Esophagus squamous epithelium (tissue), 5 donors: ENCODE data around the gene LHB. TPM values are rescaled to one million over a fixed set of nuclear protein-coding genes. Genes with fewer than 3 reads are reported as not detected.
A peak's percentile ranks its signal among the peaks of the same experiment; 100 is the strongest.
"Not testable (repeated sequence)": the region's sequence is repeated elsewhere in the genome, so short reads cannot be mapped to it uniquely, and the experiment has no call there.

Experiments
- DNase-seq: peaks from one replicate; lab custom pipeline; 2025; lab: John Stamatoyannopoulos, UW
- H3K27ac ChIP-seq, 4 donors: fragments of 200-600 bp; sonication (generic); one replicate each; pipeline ENCODE4 v1.5.1; 2016 to 2019; ENCODE audit warnings: mild to moderate bottlenecking in 1 of 4
- H3K27me3 ChIP-seq, 4 donors: fragments of 200-600 bp; sonication (generic); 1 replicate in 3 of 4; 2 replicates in 1 of 4; pipeline versions ENCODE4 v1.5.1 to v1.6.0; 2017 to 2021; ENCODE audit warnings: antibody characterized with exemption in 1 of 4
- H3K36me3 ChIP-seq, 3 donors: fragments of 200-600 bp; sonication (generic); one replicate each; pipeline ENCODE4 v1.5.1; 2016 to 2019
- H3K4me1 ChIP-seq, 3 donors: fragments of 200-600 bp; sonication (generic); one replicate each; pipeline ENCODE4 v1.5.1; 2017 to 2019
- H3K4me3 ChIP-seq, 4 donors: fragments of 200-600 bp; sonication (generic); 1 replicate in 3 of 4; 2 replicates in 1 of 4; pipeline ENCODE4 v1.5.1; 2016 to 2019; ENCODE audit warnings: mild to moderate bottlenecking in 2 of 4, moderate library complexity in 1 of 4
- H3K9me3 ChIP-seq, 3 donors: fragments of 200-600 bp; sonication (generic); one replicate each; pipeline ENCODE4 v1.5.1; 2016 to 2019
- CTCF ChIP-seq, 6 experiments: fragments of 450-650 bp in 4 of 6; fragments of 200-600 bp in 2 of 6; sonication (generic) in 2 of 6; IDR thresholded peaks; one replicate each; pipeline ENCODE4 v1.5.1; 2016 to 2019; ENCODE audit warnings: antibody characterized with exemption in 6 of 6, mild to moderate bottlenecking in 4 of 6, moderate library complexity in 4 of 6
- WGBS, 2 donors: methylation state at CpG; one replicate each; pipeline ENCODE4 v1.1.5; 2018; 5-methylcytosine and 5-hydroxymethylcytosine counted together
- intact Hi-C: fragments of 100-400 bp; cut with DNase I; formaldehyde crosslinking; loops from one replicate; pipeline ENCODE4 v1.15.0; 2022
- total RNA-seq, 4 donors: library from RNA; depleted of rRNA; stranded (reverse); fragments of >200 nt; gene quantifications; one replicate each; pipeline ENCODE4 v1.1.0, GENCODE V29; 2016
- donor health status: DM: yes; HTN: yes; CAD: no.

The LHB gene
- total RNA-seq, 4 donors from 2014 or later: not detected

- TF ChIP-seq CTCF (IDR thresholded peaks at IDR 0.05): peak in 5 of 6 experiments; percentile 26 to 56 (median 28)
- H3K4me3 ChIP-seq, H3K27me3 ChIP-seq, H3K9me3 ChIP-seq, intact Hi-C loops, H3K36me3 ChIP-seq, H3K4me1 ChIP-seq, DNase-seq, H3K27ac ChIP-seq: not testable (repeated sequence)
- WGBS, 2 donors: 44 to 73% methylated on average over 11 to 18 of the region's 18 CpGs
These were observed 19.9 kb upstream of the LHB start, which contains the start of gene CGB1 for GRCh38 chr19:49036815-49037214. TSS of gene CGB1 (minus strand) at chr19:49036895. CDS start at chr19:49036711, 184 bp downstream.

- H3K36me3 ChIP-seq, H3K4me3 ChIP-seq, H3K9me3 ChIP-seq, intact Hi-C loops, DNase-seq, H3K27me3 ChIP-seq, H3K27ac ChIP-seq, H3K4me1 ChIP-seq: not testable (repeated sequence)
- peak in 4 of 6 experiments; percentile 10 to 56 (median 25) for TF ChIP-seq CTCF (IDR thresholded peaks at IDR 0.05)
- WGBS, 2 donors: 24 to 39% methylated on average over 15 to 21 of the region's 28 CpGs
These were observed 14.9 kb upstream of the LHB start, which contains the start of gene CGB2 for GRCh38 chr19:49031642-49032301. TSS of gene CGB2 (plus strand) at chr19:49031890. CDS start at chr19:49032096, 206 bp downstream.

GRCh38 chr19:49030323-49030722 lies 13.4 kb upstream of the LHB start:
- intact Hi-C loops, H3K27ac ChIP-seq, H3K9me3 ChIP-seq, H3K4me3 ChIP-seq, H3K4me1 ChIP-seq, H3K36me3 ChIP-seq, DNase-seq: not testable (repeated sequence)
- peaks cover 0 to 12% (median 0%) of the 10 kb centered on the region in 4 donors for H3K27me3 ChIP-seq
- 94 to 97% methylated on average over 3 of the region's 8 CpGs for WGBS, 2 donors

- intact Hi-C loops, H3K4me3 ChIP-seq, H3K9me3 ChIP-seq, DNase-seq, H3K36me3 ChIP-seq, H3K4me1 ChIP-seq, H3K27ac ChIP-seq: not testable (repeated sequence)
- peaks cover 0 to 12% (median 0%) of the 10 kb centered on the region in 4 donors for H3K27me3 ChIP-seq
- 75 to 76% methylated on average over 4 of the region's 14 CpGs for WGBS, 2 donors
These were observed 12.9 kb upstream of the LHB start for GRCh38 chr19:49029749-49030148.

GRCh38 chr19:49028686-49029085 lies 11.8 kb upstream of the LHB start:
- H3K9me3 ChIP-seq, DNase-seq, H3K4me3 ChIP-seq, H3K27ac ChIP-seq, intact Hi-C loops, H3K4me1 ChIP-seq, H3K36me3 ChIP-seq: not testable (repeated sequence)
- peaks cover 0 to 12% (median 0%) of the 10 kb centered on the region in 4 donors for H3K27me3 ChIP-seq
- 80 to 84% methylated on average over 5 to 7 of the region's 9 CpGs for WGBS, 2 donors

- intact Hi-C loops, H3K27me3 ChIP-seq, H3K36me3 ChIP-seq, H3K4me3 ChIP-seq, H3K4me1 ChIP-seq, DNase-seq, H3K9me3 ChIP-seq, H3K27ac ChIP-seq: not testable (repeated sequence)
- 47% methylated on average over 3 of the region's 23 CpGs; no CpG with 5 or more reads in 1 of the 2 donors for WGBS, 2 donors
These were observed 8.7 kb upstream of the LHB start for GRCh38 chr19:49025599-49025998.

- WGBS, 2 donors: 65 to 72% methylated on average over 2 to 4 of the region's 6 CpGs
- intact Hi-C loops, H3K4me1 ChIP-seq: not testable (repeated sequence)
These were observed 8.2 kb upstream of the LHB start for GRCh38 chr19:49025088-49025487.

GRCh38 chr19:49024233-49024632 lies 7.3 kb upstream of the LHB start, which contains the start of gene CGB3:
TSS of gene CGB3 (minus strand) at chr19:49024333. CDS start at chr19:49023971, 362 bp downstream.
- H3K27ac ChIP-seq, H3K9me3 ChIP-seq, intact Hi-C loops, H3K4me3 ChIP-seq, DNase-seq, H3K36me3 ChIP-seq: not testable (repeated sequence)
- no CpG with 5 or more reads among the region's 15 CpGs for WGBS, 2 donors
- Histone ChIP-seq H3K27me3 (peaks cover 0 to 20% (median 0%) of the 10 kb centered on the region in 4 donors), H3K4me1 (peaks cover 0 to 13% (median 4%) of the 10 kb centered on the region in 3 donors)

More at GRCh38 chr19:49025088-49025487, 8.2 kb upstream of the LHB start:
- not testable (repeated sequence) for H3K4me3 ChIP-seq, DNase-seq, H3K27ac ChIP-seq, H3K9me3 ChIP-seq, H3K36me3 ChIP-seq
- H3K27me3 ChIP-seq: peaks cover 0 to 11% (median 0%) of the 10 kb centered on the region in 4 donors
